Measurements from ENCODE around the gene OR52W1. TPM values are rescaled to one million over a fixed set of nuclear protein-coding genes. Genes with fewer than 3 reads are reported as not detected.
"Not testable (repeated sequence)": the region's sequence is repeated elsewhere in the genome, so short reads cannot be mapped to it uniquely, and the experiment has no call there.

The OR52W1 gene
- total RNA-seq, 4 donors from 2014 or later, result not detected

- Histone ChIP-seq H3K9me3 (no peaks in the 10 kb centered on the region), H3K4me1 (peaks cover 0 to 6% (median 6%) of the 10 kb centered on the region in 4 donors), H3K27ac (replicated peaks in 1 of 4) (no peak overlapping the region), H3K36me3 (no peaks in the 10 kb centered on the region), H3K4me3 (no peak overlapping the region), H3K27me3 (peaks cover 0 to 18% (median 0%) of the 10 kb centered on the region in 4 donors)
- WGBS, result 95% methylated on average over 28 of the region's 28 CpGs
- intact Hi-C loops (cut with DNase I), result no loop called here
- no peak for DNase-seq (ENCODE audit: extremely low spot score)
- TF ChIP-seq POLR2AphosphoS5 (IDR thresholded peaks at IDR 0.05) (no peak), POLR2A (IDR thresholded peaks at IDR 0.05; ENCODE audit: low read depth) (no peak), CTCF (IDR thresholded peaks at IDR 0.05) (no peak), EP300 (IDR thresholded peaks at IDR 0.05) (no peak)
Measured at GRCh38 chr11:6240139-6240538, 41.1 kb downstream of the OR52W1 start.

- Histone ChIP-seq H3K27ac (replicated peaks in 1 of 4) (no peak overlapping the region), H3K27me3 (peaks cover 0 to 18% (median 0%) of the 10 kb centered on the region in 4 donors), H3K9me3 (no peaks in the 10 kb centered on the region), H3K36me3 (no peaks in the 10 kb centered on the region), H3K4me1 (peaks cover 0 to under 1% (median 0%) of the 10 kb centered on the region in 4 donors), H3K4me3 (no peak overlapping the region)
- no peak for DNase-seq (ENCODE audit: extremely low spot score)
- intact Hi-C loops (cut with DNase I), result no loop called here
- 92% methylated on average over 1 of the region's 1 CpG for WGBS
- TF ChIP-seq POLR2A (IDR thresholded peaks at IDR 0.05; ENCODE audit: low read depth) (no peak), CTCF (IDR thresholded peaks at IDR 0.05) (no peak), POLR2AphosphoS5 (IDR thresholded peaks at IDR 0.05) (no peak), EP300 (IDR thresholded peaks at IDR 0.05) (no peak)
Measured at GRCh38 chr11:6240781-6241180, 41.8 kb downstream of the OR52W1 start.

GRCh38 chr11:6241316-6241715 lies 42.3 kb downstream of the OR52W1 start:
- 93% methylated on average over 6 of the region's 7 CpGs for WGBS
- Histone ChIP-seq H3K36me3 (no peaks in the 10 kb centered on the region), H3K27ac (replicated peaks in 1 of 4) (no peak overlapping the region), H3K9me3 (no peaks in the 10 kb centered on the region), H3K4me3 (no peak overlapping the region), H3K27me3 (peaks cover 0 to 18% (median 0%) of the 10 kb centered on the region in 4 donors), H3K4me1 (no peaks in the 10 kb centered on the region)
- TF ChIP-seq CTCF (IDR thresholded peaks at IDR 0.05) (no peak), EP300 (IDR thresholded peaks at IDR 0.05) (no peak), POLR2AphosphoS5 (IDR thresholded peaks at IDR 0.05) (no peak), POLR2A (IDR thresholded peaks at IDR 0.05; ENCODE audit: low read depth) (no peak)
- DNase-seq (ENCODE audit: extremely low spot score), result no peak
- intact Hi-C loops (cut with DNase I), result no loop called here

- no peaks in the 10 kb centered on the region for H3K9me3 ChIP-seq
- DNase-seq (ENCODE audit: extremely low spot score), result no peak
- no peak overlapping the region for H3K27ac ChIP-seq (replicated peaks in 1 of 4)
- H3K27me3 ChIP-seq, result peaks cover 0 to 14% (median 0%) of the 10 kb centered on the region in 4 donors
- WGBS, result 92% methylated on average over 2 of the region's 2 CpGs
- intact Hi-C loops (cut with DNase I), result no loop called here
- no peak for TF ChIP-seq CTCF (IDR thresholded peaks at IDR 0.05)
- TF ChIP-seq POLR2A (IDR thresholded peaks at IDR 0.05; ENCODE audit: low read depth), result no peak
- TF ChIP-seq POLR2AphosphoS5 (IDR thresholded peaks at IDR 0.05), result no peak
- TF ChIP-seq EP300 (IDR thresholded peaks at IDR 0.05), result no peak
- no peaks in the 10 kb centered on the region for H3K36me3 ChIP-seq
- peaks cover 0 to 5% (median 0%) of the 10 kb centered on the region in 4 donors for H3K4me1 ChIP-seq
- H3K4me3 ChIP-seq, result no peak overlapping the region
Measured at GRCh38 chr11:6245536-6245935, 46.5 kb downstream of the OR52W1 start.

- intact Hi-C loops (cut with DNase I), result no loop called here
- no peak overlapping the region for H3K27ac ChIP-seq (replicated peaks in 1 of 4)
- 90% methylated on average over 1 of the region's 1 CpG for WGBS
- TF ChIP-seq EP300 (IDR thresholded peaks at IDR 0.05), result no peak
- TF ChIP-seq CTCF (IDR thresholded peaks at IDR 0.05), result no peak
- no peak for TF ChIP-seq POLR2A (IDR thresholded peaks at IDR 0.05; ENCODE audit: low read depth)
- TF ChIP-seq POLR2AphosphoS5 (IDR thresholded peaks at IDR 0.05), result no peak
- DNase-seq (ENCODE audit: extremely low spot score), result no peak
- no peaks in the 10 kb centered on the region for H3K27me3 ChIP-seq
- no peaks in the 10 kb centered on the region for H3K9me3 ChIP-seq
- H3K4me1 ChIP-seq, result peaks cover 5 to 10% (median 7%) of the 10 kb centered on the region in 4 donors
- no peak overlapping the region for H3K4me3 ChIP-seq
- H3K36me3 ChIP-seq, result no peaks in the 10 kb centered on the region
Measured at GRCh38 chr11:6248248-6248647, 49.2 kb downstream of the OR52W1 start.

GRCh38 chr11:6248897-6249296 lies 49.9 kb downstream of the OR52W1 start:
- H3K36me3 ChIP-seq; H3K4me3 ChIP-seq; DNase-seq (ENCODE audit: extremely low spot score); H3K27ac ChIP-seq (replicated peaks in 1 of 4); H3K4me1 ChIP-seq; H3K9me3 ChIP-seq; H3K27me3 ChIP-seq; intact Hi-C loops (cut with DNase I): not testable (repeated sequence)
- 90% methylated on average over 3 of the region's 3 CpGs for WGBS

Data from esophagus muscularis mucosa (tissue), 4 donors.